ENCODE results near the gene GRHPR.

GRCh38 chr9:37442556-37442955, 20.1 kb downstream of the GRHPR start:
- TF ChIP-seq CTCF (IDR thresholded peaks at IDR 0.05; ENCODE audit: poor library complexity, severe bottlenecking) (no peak), REST (IDR thresholded peaks at IDR 0.05; ENCODE audit: borderline replicate concordance) (no peak), RAD21 (conservative IDR thresholded peaks at IDR 0.05) (no peak), EP300 (conservative IDR thresholded peaks at IDR 0.05; ENCODE audit: poor library complexity, severe bottlenecking) (no peak), POLR2AphosphoS5 (IDR thresholded peaks at IDR 0.05) (no peak), EZH2 (IDR thresholded peaks at IDR 0.05; ENCODE audit: borderline replicate concordance, insufficient read depth, low read length, poor library complexity, severe bottlenecking) (no peak), TAF1 (IDR thresholded peaks at IDR 0.05; ENCODE audit: low read depth) (no peak)
